H1 (cell line): ENCODE results near the gene CACNB1. TPM values are rescaled to one million over a fixed set of nuclear protein-coding genes. Genes with fewer than 3 reads are reported as not detected.

Experiments
- CEBPB ChIP-seq: IDR thresholded peaks from 2 replicates; pipeline ENCODE4 v1.6.1; 2012; ENCODE audit warnings: low read depth, low read length
- CHD7 ChIP-seq: fragments of 300-600 bp; sonication (generic); IDR thresholded peaks from 2 replicates; pipeline ENCODE4 v1.7.1; 2012; ENCODE audit warnings: low read length, moderate library complexity, mild to moderate bottlenecking, inconsistent platforms; ENCODE audit not compliant: insufficient replicate concordance
- KDM5A ChIP-seq: fragments of 200-600 bp; IDR thresholded peaks from 2 replicates; pipeline ENCODE4 v1.7.1; 2012; ENCODE audit warnings: mild to moderate bottlenecking, low read length, inconsistent platforms, mixed read lengths
- POLR2AphosphoS5 ChIP-seq: IDR thresholded peaks from 2 replicates; pipeline ENCODE4 v1.6.1; 2011; ENCODE audit warnings: low read depth, low read length
- SIN3A ChIP-seq, 2 experiments: IDR thresholded peaks in 1 of 2; conservative IDR thresholded peaks in 1 of 2; 2 replicates each; pipeline ENCODE4 v1.6.1; 2011 to 2012; ENCODE audit warnings: low read length in 2 of 2, improper control_type of control experiment in 1 of 2, low read depth in 1 of 2, mild to moderate bottlenecking in 1 of 2
- SP1 ChIP-seq: IDR thresholded peaks from 2 replicates; pipeline ENCODE4 v1.6.1; 2011; ENCODE audit warnings: low read depth, low read length
- SP4 ChIP-seq: IDR thresholded peaks from 2 replicates; pipeline ENCODE4 v1.6.1; 2012; ENCODE audit warnings: low read length, inconsistent platforms
- TEAD4 ChIP-seq: IDR thresholded peaks from 2 replicates; pipeline ENCODE4 v1.6.1; 2012; ENCODE audit warnings: low read depth, low read length, inconsistent platforms, mixed read lengths
- polyA plus RNA-seq, 7 experiments: library from polyadenylated mRNA; depleted of rRNA in 3 of 7; stranded (reverse) in 5 of 7; unstranded in 2 of 7; fragments of >200 nt in 5 of 7; fragments of 200-250 nt in 2 of 7; gene quantifications; 1 replicate in 5 of 7; 2 replicates in 1 of 7; 4 replicates in 1 of 7; pipeline versions ENCODE4 v1.2.1 to v1.2.3, GENCODE V29; 2011 to 2013; ENCODE audit warnings: missing spikeins in 2 of 7, mixed read lengths in 2 of 7
- total RNA-seq: library from RNA; stranded (reverse); fragmentation: NEBNext Ultra II Directional; extraction: Animal tissue kit (Norgen Biotek cat#: 25700); gene quantifications from 2 replicates; pipeline ENCODE4 v1.2.1, GENCODE V29; 2021
- TF ChIP-seq, protein P1 (sequence below): IDR thresholded peaks from 2 replicates; pipeline ENCODE4 v1.6.1; 2011; ENCODE audit warnings: low read length, improper control_type of control experiment
- TF ChIP-seq, protein P2 (sequence below): IDR thresholded peaks from 2 replicates; pipeline ENCODE4 v1.6.1; 2011; ENCODE audit warnings: low read depth, mild to moderate bottlenecking, low read length; ENCODE audit not compliant: insufficient read depth

Gene CACNB1
- total and polyA plus RNA-seq, 2 of the 8 experiments (the other 6 are each of a cell fraction or from before 2014, with no cell fraction given): 7.2 to 17.8 TPM

DNA sequence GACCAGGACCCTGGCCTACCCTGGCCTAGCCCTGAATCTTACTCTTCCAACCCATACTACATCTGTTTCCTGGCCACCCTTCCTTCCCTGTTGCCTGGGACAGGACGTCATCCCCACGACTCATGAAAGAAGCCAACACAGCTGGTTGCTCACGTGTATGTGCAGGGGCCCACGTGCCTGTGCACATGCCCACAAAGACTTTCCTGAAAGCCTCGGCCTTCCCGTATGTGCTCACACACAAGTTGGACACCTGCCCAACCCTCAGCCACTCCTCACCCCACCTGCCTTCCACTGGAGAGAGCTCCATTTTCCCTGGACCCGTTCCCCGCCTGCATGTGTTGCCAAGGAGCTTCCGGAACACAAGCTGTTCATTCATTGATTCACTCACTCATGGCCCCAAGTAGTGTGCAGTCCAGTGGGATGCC, 53.0 kb downstream of the CACNB1 start (continued):
- TF ChIP-seq CHD7: no peak
- TF ChIP-seq SP1: no peak
- TF ChIP-seq SP4: no peak
- TF ChIP-seq CEBPB: no peak
- no peak for TF ChIP-seq POLR2AphosphoS5
- no peak for TF ChIP-seq SIN3A (conservative IDR thresholded peaks at IDR 0.05 in 1 of 2, IDR thresholded peaks at IDR 0.05 in 1 of 2; ENCODE audit: low read depth in 1 of 2, low read length in 2 of 2)
- no peak for TF ChIP-seq TEAD4
- TF ChIP-seq KDM5A: no peak
- TF ChIP-seq, protein P1, sequence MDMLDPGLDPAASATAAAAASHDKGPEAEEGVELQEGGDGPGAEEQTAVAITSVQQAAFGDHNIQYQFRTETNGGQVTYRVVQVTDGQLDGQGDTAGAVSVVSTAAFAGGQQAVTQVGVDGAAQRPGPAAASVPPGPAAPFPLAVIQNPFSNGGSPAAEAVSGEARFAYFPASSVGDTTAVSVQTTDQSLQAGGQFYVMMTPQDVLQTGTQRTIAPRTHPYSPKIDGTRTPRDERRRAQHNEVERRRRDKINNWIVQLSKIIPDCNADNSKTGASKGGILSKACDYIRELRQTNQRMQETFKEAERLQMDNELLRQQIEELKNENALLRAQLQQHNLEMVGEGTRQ: no peak
- TF ChIP-seq, protein P2, sequence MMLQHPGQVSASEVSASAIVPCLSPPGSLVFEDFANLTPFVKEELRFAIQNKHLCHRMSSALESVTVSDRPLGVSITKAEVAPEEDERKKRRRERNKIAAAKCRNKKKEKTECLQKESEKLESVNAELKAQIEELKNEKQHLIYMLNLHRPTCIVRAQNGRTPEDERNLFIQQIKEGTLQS: no peak
